KMS-11 (cell line): ENCODE measurements around the gene GNB5.

Source experiments
- H2AFZ ChIP-seq: fragments of 200-600 bp; sonication (generic); 2 replicates; pipeline ENCODE4 v1.6.1; 2016; ENCODE audit warnings: antibody characterized with exemption, mixed run types, low read depth
- H3K27ac ChIP-seq: fragments of 200-600 bp; sonication (generic); 2 replicates; pipeline ENCODE4 v1.6.1; 2016; ENCODE audit warnings: mild to moderate bottlenecking, mixed run types
- H3K27me3 ChIP-seq: fragments of 200-600 bp; sonication (generic); 2 replicates; pipeline ENCODE4 v1.6.1; 2017; ENCODE audit warnings: mild to moderate bottlenecking, low read depth, mixed run types, moderate library complexity; ENCODE audit not compliant: insufficient read depth
- H3K36me3 ChIP-seq: fragments of 200-600 bp; sonication (generic); 2 replicates; pipeline ENCODE4 v1.6.1; 2017; ENCODE audit warnings: mild to moderate bottlenecking, mixed run types; ENCODE audit not compliant: insufficient read depth
- H3K4me1 ChIP-seq: fragments of 200-600 bp; sonication (generic); 2 replicates; pipeline ENCODE4 v1.6.1; 2016; ENCODE audit warnings: mild to moderate bottlenecking, low read depth, mixed run types; ENCODE audit not compliant: poor library complexity, severe bottlenecking
- H3K4me2 ChIP-seq: fragments of 200-600 bp; sonication (generic); 2 replicates; pipeline ENCODE4 v1.7.0; 2016; ENCODE audit warnings: mild to moderate bottlenecking, mixed run types
- H3K4me3 ChIP-seq: fragments of 200-600 bp; sonication (generic); IDR thresholded peaks from 2 replicates; pipeline ENCODE4 v1.6.1; 2017; ENCODE audit warnings: low read depth, low read length, mixed read lengths; ENCODE audit not compliant: insufficient read depth
- H3K79me2 ChIP-seq: fragments of 200-600 bp; sonication (generic); 2 replicates; pipeline ENCODE4 v1.6.1; 2016; ENCODE audit warnings: low read depth, mixed run types; ENCODE audit not compliant: insufficient read depth
- H3K9ac ChIP-seq: fragments of 200-600 bp; sonication (generic); 2 replicates; pipeline ENCODE4 v1.6.1; 2016; ENCODE audit warnings: mild to moderate bottlenecking, mixed run types
- H4K20me1 ChIP-seq: fragments of 200-600 bp; sonication (generic); 2 replicates; pipeline ENCODE4 v1.6.1; 2016; ENCODE audit warnings: mild to moderate bottlenecking, mixed run types; ENCODE audit not compliant: insufficient read depth
- TF ChIP-seq, protein P1 (sequence below): fragments of 200-600 bp; sonication (generic); conservative IDR thresholded peaks from 2 replicates; pipeline ENCODE4 v1.6.1; 2017; ENCODE audit warnings: low read depth, mild to moderate bottlenecking, antibody characterized with exemption, low read length, moderate library complexity, mixed read lengths

Gene GNB5

DNA sequence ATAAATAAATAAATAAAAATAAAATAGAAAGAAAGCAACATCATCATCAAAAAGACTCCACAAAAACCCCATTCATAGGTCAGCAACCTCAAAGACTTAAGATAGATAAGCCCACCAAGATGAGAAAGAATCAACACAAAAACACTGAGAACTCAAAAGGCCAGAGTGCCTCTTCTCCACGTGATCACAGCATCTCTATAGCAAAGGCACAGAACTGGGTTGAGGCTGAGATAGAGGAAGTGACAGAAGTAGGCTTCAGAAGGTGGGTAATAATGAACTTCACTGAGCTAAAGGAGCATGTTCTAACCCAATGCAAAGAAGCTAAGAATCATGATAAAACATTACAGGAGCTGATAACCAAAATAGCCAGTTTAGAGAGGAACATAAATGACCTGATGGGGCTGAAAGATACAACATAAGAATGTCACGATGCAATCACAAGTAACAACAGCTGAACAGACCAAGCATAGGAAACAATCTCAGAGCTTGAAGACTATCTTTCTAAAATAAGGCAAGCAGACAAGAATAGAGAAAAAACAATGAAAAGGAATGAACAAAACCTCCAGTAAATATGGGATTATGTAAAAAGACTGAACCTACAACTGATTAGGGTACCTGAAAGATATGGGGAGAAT, 26.4 kb downstream of the GNB5 start:
- no peak overlapping the region for H3K27ac ChIP-seq
- H3K4me2 ChIP-seq = no peak overlapping the region
- H3K79me2 ChIP-seq = no peaks in the 10 kb centered on the region
- H4K20me1 ChIP-seq = no peaks in the 10 kb centered on the region
- H3K36me3 ChIP-seq = no peaks in the 10 kb centered on the region
- peaks cover 7% of the 10 kb centered on the region for H3K4me1 ChIP-seq
- TF ChIP-seq, protein P1, sequence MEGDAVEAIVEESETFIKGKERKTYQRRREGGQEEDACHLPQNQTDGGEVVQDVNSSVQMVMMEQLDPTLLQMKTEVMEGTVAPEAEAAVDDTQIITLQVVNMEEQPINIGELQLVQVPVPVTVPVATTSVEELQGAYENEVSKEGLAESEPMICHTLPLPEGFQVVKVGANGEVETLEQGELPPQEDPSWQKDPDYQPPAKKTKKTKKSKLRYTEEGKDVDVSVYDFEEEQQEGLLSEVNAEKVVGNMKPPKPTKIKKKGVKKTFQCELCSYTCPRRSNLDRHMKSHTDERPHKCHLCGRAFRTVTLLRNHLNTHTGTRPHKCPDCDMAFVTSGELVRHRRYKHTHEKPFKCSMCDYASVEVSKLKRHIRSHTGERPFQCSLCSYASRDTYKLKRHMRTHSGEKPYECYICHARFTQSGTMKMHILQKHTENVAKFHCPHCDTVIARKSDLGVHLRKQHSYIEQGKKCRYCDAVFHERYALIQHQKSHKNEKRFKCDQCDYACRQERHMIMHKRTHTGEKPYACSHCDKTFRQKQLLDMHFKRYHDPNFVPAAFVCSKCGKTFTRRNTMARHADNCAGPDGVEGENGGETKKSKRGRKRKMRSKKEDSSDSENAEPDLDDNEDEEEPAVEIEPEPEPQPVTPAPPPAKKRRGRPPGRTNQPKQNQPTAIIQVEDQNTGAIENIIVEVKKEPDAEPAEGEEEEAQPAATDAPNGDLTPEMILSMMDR = no peak
- H2AFZ ChIP-seq = no peak overlapping the region
- H3K27me3 ChIP-seq = no peaks in the 10 kb centered on the region
- H3K9ac ChIP-seq = no peak overlapping the region
- H3K4me3 ChIP-seq = no peak overlapping the region

DNA sequence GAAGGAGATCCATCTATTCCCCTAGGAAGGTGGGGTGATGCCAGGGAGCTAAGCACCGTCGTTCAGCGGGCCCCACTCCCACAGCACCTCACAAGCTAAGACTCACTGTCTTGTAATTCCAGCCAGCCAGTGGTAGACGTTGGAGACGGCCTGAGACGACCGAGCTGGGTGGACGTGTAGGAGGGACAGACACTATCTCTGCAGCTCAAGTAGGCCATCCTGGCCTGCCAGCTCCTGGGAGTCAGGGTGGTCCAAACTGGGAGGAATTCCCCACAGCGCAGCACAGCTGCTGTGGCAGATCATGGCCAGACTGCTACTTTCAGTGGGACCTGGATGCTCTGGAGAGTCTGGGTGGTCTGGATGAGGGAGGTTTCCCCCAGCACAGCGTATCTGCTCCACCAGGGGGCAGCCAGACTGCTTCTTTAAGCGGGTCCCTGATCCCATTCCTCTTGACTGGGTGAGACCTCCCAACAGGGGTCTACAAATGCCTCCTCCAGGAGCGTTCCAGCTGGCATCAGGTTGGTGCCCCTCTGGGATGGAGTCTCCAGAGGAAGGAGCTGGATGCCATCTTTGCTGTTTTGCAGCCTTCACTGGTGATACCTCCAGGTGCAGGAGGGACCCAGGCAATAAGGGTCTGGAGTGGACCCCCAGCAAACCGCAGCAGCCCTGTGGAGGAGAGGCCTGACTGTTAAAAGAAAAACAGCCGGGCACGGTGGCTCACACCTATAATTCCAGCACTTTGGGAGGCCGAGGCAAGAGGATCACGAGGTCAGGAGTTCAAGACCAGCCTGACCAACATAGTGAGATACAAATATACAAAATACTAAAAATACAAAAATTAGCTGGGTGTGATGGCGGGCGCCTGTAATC, 27.6 kb downstream of the GNB5 start:
- TF ChIP-seq, protein P1 = no peak
- Histone ChIP-seq H3K27ac (no peak overlapping the region), H3K4me3 (no peak overlapping the region), H3K4me2 (no peak overlapping the region), H3K9ac (no peak overlapping the region), H3K27me3 (no peaks in the 10 kb centered on the region), H3K4me1 (peaks cover 7% of the 10 kb centered on the region), H3K36me3 (no peaks in the 10 kb centered on the region), H4K20me1 (no peaks in the 10 kb centered on the region), H2AFZ (no peak overlapping the region), H3K79me2 (no peaks in the 10 kb centered on the region)

DNA sequence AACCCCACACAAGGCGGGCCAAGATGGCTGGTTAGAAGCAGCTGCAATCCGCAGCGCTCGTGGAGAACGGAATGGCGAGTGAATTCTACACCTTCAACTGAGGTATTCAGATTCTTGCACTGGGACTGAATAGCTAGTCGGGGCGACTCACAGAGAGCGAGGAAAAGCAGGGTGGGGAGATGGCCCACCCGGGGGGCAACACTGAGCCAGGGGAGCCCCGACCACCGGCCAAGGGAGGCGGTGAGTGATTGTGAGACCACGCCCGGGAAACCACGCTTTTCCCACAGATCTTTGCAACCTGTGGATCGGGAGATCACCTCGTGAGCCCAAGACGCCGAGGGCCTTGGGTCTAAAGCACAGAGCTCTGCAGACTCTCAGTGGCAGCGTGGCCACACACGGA, 28.3 kb downstream of the GNB5 start:
- no peak overlapping the region for H3K27ac ChIP-seq

DNA sequence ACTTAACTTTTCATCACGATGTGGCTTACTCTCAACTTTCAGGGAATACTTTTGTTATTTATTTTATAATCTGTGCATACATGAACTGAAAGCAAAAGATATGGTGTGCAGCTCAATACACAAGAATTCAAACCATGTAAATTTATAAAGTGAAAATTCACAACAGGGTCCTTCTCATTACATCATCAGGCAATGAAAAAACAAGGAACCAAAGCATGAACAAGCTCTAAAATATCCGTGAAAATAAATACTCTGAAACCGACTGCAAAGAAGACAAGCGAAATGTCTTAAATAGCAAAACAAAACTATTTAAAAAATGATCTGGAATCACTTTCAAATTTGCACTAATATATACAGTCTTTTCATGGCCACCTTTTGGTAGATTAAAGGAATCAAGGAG, 28.9 kb downstream of the GNB5 start:
- no peak overlapping the region for H3K9ac ChIP-seq

More for the DNA sequence above, 28.3 kb downstream of the GNB5 start:
- peaks cover 7% of the 10 kb centered on the region for H3K4me1 ChIP-seq
- no peaks in the 10 kb centered on the region for H4K20me1 ChIP-seq
- H3K36me3 ChIP-seq = no peaks in the 10 kb centered on the region
- TF ChIP-seq, protein P1 = no peak
- no peaks in the 10 kb centered on the region for H3K27me3 ChIP-seq
- no peak overlapping the region for H2AFZ ChIP-seq
- H3K4me2 ChIP-seq = no peak overlapping the region
- H3K9ac ChIP-seq = no peak overlapping the region
- no peaks in the 10 kb centered on the region for H3K79me2 ChIP-seq
- H3K4me3 ChIP-seq = no peak overlapping the region

More for the DNA sequence above, 28.9 kb downstream of the GNB5 start:
- H3K4me3 ChIP-seq = no peak overlapping the region
- no peaks in the 10 kb centered on the region for H3K36me3 ChIP-seq
- H3K27ac ChIP-seq = no peak overlapping the region
- H2AFZ ChIP-seq = no peak overlapping the region
- H4K20me1 ChIP-seq = no peaks in the 10 kb centered on the region
- no peaks in the 10 kb centered on the region for H3K27me3 ChIP-seq
- TF ChIP-seq, protein P1 = no peak
- H3K79me2 ChIP-seq = no peaks in the 10 kb centered on the region
- peaks cover 7% of the 10 kb centered on the region for H3K4me1 ChIP-seq
- no peak overlapping the region for H3K4me2 ChIP-seq
